ENCODE measurements around the gene KRTAP5-11. TPM values are rescaled to one million over a fixed set of nuclear protein-coding genes. Genes with fewer than 3 reads are reported as not detected.
"Not testable (repeated sequence)": the region's sequence is repeated elsewhere in the genome, so short reads cannot be mapped to it uniquely, and the experiment has no call there.

Gene KRTAP5-11
- total RNA-seq, 1 donor from 2014 or later = not detected

DNA sequence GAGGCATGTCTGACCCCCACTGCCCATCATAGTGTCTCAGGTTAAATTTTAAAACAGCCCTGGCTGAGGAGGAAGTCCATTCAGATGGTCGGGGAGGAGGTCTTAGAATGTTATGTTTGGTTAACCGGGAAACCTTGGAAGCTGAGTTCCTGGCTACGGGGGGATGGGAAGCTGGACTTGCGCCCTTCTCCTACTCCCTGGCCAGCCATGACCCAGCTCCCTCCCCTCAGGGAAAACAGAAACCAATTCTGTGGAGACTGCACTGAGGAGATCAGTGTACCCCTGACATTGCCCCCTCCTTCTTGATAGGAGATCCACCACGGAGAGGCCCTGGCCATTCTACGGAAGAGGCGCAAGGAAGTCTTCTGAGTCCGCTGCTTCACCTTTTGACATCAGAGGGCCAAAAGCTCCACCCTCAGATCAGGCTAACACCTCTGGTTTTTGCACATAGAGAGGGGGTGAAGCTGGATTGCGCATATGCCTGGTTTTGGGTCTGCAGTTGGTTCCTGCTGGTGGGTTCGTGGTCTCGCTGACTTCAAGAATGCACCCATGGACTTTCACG is 37.2 kb downstream of the KRTAP5-11 start:
- H3K9me3 Mint-ChIP-seq = peaks cover 18% of the 10 kb centered on the region
- peaks cover 19% of the 10 kb centered on the region for H3K27me3 Mint-ChIP-seq (ENCODE audit: low read depth)
- H3K4me3 Mint-ChIP-seq = no peak overlapping the region
- peaks cover 6% of the 10 kb centered on the region for H3K4me1 Mint-ChIP-seq
- no peaks in the 10 kb centered on the region for H3K36me3 Mint-ChIP-seq
- TF ChIP-seq, protein P1, sequence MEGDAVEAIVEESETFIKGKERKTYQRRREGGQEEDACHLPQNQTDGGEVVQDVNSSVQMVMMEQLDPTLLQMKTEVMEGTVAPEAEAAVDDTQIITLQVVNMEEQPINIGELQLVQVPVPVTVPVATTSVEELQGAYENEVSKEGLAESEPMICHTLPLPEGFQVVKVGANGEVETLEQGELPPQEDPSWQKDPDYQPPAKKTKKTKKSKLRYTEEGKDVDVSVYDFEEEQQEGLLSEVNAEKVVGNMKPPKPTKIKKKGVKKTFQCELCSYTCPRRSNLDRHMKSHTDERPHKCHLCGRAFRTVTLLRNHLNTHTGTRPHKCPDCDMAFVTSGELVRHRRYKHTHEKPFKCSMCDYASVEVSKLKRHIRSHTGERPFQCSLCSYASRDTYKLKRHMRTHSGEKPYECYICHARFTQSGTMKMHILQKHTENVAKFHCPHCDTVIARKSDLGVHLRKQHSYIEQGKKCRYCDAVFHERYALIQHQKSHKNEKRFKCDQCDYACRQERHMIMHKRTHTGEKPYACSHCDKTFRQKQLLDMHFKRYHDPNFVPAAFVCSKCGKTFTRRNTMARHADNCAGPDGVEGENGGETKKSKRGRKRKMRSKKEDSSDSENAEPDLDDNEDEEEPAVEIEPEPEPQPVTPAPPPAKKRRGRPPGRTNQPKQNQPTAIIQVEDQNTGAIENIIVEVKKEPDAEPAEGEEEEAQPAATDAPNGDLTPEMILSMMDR (IDR thresholded peaks at IDR 0.05; ENCODE audit: unreplicated experiment) = no peak
- no peak overlapping the region for H3K27ac Mint-ChIP-seq
- no peak for DNase-seq (ENCODE audit: low spot score in 2 of 2, unreplicated experiment in 2 of 2)

DNA sequence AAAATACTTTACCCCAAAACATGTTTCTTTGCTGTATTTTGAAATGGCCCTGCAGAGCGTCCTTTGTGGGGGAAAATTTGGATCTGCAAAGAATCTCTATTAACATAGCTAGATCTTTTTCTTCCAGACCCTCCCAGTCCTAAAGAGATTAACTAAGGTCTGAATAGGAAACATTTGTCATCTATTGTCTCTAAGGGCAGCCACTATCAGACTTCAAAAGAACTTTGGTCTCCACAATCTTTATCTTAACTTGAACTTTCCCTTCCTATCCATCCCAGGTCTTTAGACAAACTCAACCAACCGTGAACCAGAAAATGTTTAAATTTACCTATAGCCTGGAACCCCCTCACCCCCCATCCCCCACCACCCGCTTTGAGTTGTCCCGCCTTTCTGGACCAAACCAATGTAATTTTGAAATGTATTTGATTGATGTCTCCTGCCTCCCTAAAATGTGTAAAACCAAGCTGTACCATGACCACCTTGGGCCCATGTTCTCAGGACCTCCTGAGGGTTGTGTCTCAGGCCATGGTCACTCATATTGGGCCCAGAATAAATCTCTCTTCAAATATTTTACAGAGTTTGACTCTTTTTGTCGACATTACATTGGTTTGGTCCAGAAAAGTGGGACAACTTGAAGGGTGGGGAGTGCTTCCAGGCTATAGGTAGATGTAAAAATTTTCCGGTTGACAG is 38.0 kb downstream of the KRTAP5-11 start:
- no peak overlapping the region for H3K4me3 Mint-ChIP-seq
- TF ChIP-seq, protein P1 (IDR thresholded peaks at IDR 0.05; ENCODE audit: unreplicated experiment) = no peak
- no peaks in the 10 kb centered on the region for H3K36me3 Mint-ChIP-seq
- no peak overlapping the region for H3K27ac Mint-ChIP-seq
- H3K27me3 Mint-ChIP-seq (ENCODE audit: low read depth) = peaks cover 18% of the 10 kb centered on the region
- DNase-seq (ENCODE audit: low spot score in 2 of 2, unreplicated experiment in 2 of 2) = no peak
- H3K9me3 Mint-ChIP-seq = peaks cover 18% of the 10 kb centered on the region
- peaks cover 6% of the 10 kb centered on the region for H3K4me1 Mint-ChIP-seq

DNA sequence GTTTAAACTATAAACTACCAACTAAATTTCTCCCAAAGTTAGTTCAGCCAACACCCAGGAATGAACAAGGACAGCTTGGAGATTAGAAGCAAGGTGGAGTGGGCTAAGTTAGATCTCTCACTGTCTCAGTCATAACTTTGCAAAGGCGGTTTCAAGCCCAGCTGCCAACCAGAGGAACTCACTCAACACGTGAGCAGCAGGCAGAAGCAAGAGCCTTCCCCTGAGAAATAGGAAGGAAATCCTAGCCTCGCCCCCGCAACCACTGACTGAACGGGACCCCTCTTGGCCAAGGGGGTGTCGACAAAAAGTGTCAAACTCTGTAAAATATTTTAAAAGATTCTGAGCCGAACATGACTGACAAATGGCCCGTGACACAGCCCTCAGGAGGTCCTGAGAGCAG is 38.8 kb downstream of the KRTAP5-11 start:
- Mint-ChIP-seq H3K27ac (no peak overlapping the region), H3K4me1 (peaks cover 6% of the 10 kb centered on the region), H3K27me3 (ENCODE audit: low read depth) (peaks cover 10% of the 10 kb centered on the region), H3K9me3 (peaks cover 18% of the 10 kb centered on the region), H3K36me3 (no peaks in the 10 kb centered on the region), H3K4me3 (no peak overlapping the region)
- DNase-seq (ENCODE audit: low spot score in 2 of 2, unreplicated experiment in 2 of 2) = no peak
- TF ChIP-seq, protein P1 (IDR thresholded peaks at IDR 0.05; ENCODE audit: unreplicated experiment) = no peak

DNA sequence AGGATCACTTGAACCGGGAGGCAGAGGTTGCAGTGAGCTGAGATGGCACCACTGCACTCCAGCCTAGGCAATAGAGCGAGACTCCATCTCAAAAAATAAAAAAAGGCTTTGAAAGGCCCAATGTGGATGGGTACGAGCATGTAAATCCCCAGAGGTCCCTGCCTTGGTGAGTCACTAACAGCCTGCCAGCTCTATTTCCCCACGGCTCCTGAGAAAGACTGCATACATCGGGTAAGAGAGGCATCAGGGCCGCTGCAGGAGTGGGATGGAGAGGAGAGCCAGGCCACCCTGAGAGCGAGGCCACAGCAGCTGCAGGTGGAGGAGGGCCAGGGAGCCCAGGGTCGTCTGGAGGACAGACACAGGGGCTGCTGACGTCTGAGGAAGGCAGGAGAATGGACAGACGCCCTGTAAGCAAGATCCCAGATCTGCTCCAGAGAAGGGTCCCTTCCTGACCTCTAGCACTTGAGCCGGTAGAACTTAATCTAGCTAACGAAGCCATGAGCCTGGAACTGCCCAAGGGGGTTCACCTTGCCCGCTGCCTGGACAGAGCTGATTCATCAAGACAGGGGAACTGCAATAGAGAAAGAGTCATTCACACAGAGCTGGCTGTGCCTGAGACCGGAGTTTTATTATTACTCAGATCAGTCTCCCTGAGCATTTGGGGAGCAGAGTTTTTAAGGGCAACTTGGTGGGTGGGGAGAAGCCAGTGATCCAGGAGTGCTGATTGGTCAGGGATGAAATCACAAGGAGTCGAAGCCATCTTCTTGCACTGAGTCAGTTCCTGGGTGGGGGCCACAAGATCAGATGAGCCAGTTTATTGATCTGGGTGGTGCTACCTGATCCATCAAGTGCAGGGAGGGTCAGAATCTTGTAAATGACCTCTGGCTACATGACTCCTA is 39.5 kb downstream of the KRTAP5-11 start:
- peaks cover 5% of the 10 kb centered on the region for H3K27me3 Mint-ChIP-seq (ENCODE audit: low read depth)
- peaks cover 18% of the 10 kb centered on the region for H3K9me3 Mint-ChIP-seq
- no peak overlapping the region for H3K4me3 Mint-ChIP-seq
- DNase-seq (ENCODE audit: low spot score in 2 of 2, unreplicated experiment in 2 of 2) = no peak
- H3K27ac Mint-ChIP-seq = no peak overlapping the region
- H3K4me1 Mint-ChIP-seq = peaks cover 8% of the 10 kb centered on the region
- TF ChIP-seq, protein P1 (IDR thresholded peaks at IDR 0.05; ENCODE audit: unreplicated experiment) = no peak
- H3K36me3 Mint-ChIP-seq = no peaks in the 10 kb centered on the region

DNA sequence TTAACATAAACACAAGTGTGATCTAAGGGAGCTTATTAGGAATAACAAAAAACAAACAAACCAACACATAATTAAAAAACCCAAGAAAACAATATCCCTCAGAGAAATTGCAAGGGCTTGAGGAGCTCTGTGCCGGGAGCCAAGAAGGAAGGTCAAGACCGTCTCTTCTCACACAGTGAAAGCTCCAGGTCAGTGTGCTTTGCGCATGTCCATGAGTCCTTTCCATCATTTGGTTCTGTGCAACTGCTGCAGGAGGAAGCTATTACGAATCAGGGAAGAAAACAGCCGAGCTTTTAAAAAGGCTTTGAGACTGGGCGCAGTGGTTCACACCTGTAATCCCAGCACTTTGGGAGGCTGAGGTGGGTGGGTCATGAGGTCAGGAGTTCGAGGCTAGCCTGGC is 40.3 kb downstream of the KRTAP5-11 start:
- no peaks in the 10 kb centered on the region for H3K27me3 Mint-ChIP-seq (ENCODE audit: low read depth)
- H3K9me3 Mint-ChIP-seq = peaks cover 18% of the 10 kb centered on the region
- no peak for DNase-seq (ENCODE audit: low spot score in 2 of 2, unreplicated experiment in 2 of 2)
- no peaks in the 10 kb centered on the region for H3K36me3 Mint-ChIP-seq
- peaks cover 8% of the 10 kb centered on the region for H3K4me1 Mint-ChIP-seq
- no peak overlapping the region for H3K27ac Mint-ChIP-seq
- no peak overlapping the region for H3K4me3 Mint-ChIP-seq
- TF ChIP-seq, protein P1 (IDR thresholded peaks at IDR 0.05; ENCODE audit: unreplicated experiment) = no peak

DNA sequence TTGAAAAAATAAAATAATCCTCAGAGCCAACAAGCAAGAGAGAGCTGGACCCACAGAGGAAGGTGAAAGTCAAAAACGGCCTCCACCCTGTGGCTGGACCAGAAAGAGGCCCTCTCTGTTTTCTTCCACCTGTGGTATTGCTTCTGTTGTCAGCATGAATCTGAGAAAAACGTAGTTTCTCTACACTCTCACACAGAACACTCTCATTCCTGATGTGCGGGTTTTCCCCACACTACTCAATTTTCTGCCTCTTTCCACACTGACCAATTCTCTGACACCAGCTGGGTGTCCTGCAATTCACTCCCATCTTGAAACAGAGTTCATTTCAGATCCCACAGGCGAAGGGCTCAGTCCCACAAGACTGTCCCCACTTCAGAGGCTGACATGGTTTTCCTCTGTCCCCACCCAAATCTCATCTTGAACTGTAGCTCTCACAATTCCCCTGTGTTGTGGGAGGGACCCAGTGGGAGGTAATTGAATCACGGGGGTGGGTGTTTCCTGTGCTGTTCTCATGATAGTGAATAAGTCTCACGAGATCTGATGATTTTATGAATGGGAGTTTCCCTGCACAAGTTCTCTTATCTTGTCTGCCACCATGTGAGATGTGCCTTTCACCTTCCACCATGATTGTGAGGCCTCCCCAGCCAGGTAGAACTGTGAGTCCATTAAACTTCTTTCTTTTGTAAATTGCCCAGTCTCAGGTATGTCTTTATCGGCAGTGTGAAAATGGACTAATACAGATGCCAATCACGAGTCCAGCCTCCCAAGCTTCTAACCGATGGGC is 42.0 kb downstream of the KRTAP5-11 start:
- not testable (repeated sequence) for DNase-seq (ENCODE audit: low spot score in 2 of 2, unreplicated experiment in 2 of 2); H3K36me3 Mint-ChIP-seq; H3K27ac Mint-ChIP-seq; H3K27me3 Mint-ChIP-seq (ENCODE audit: low read depth); H3K4me1 Mint-ChIP-seq; H3K4me3 Mint-ChIP-seq
- peaks cover 11% of the 10 kb centered on the region for H3K9me3 Mint-ChIP-seq

DNA sequence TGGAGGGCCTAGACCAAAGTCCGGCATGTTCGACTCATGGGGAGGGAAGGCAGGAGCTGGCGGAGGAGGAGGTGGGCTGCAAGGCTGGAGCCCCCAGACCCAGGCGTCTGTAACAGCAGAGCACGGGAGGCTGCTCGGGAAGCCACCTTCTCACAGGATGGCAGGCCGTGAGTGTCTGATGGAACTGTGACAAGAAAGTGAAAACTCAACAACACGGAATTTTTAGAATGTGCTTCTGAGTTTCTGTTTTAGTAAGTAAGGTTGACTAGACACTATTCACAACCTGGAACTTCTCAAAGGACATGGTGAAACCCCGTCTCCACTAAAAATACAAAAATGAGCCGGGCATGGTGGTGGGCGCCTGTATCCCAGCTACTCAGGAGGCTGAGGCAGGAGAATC is 42.7 kb downstream of the KRTAP5-11 start:
- DNase-seq (ENCODE audit: low spot score in 2 of 2, unreplicated experiment in 2 of 2); H3K27ac Mint-ChIP-seq; H3K27me3 Mint-ChIP-seq (ENCODE audit: low read depth); H3K4me3 Mint-ChIP-seq; H3K36me3 Mint-ChIP-seq: not testable (repeated sequence)
- Mint-ChIP-seq H3K9me3 (peaks cover 11% of the 10 kb centered on the region), H3K4me1 (peaks cover 13% of the 10 kb centered on the region)
